Neuronal stem cell (in vitro differentiated cells): ENCODE data around the gene PLCD4.
A peak's percentile ranks its signal among the peaks of the same experiment; 100 is the strongest.

Experiments
- DNase-seq: peaks from one replicate; pipeline ENCODE4 v3.0.0-alpha.2; 2013; ENCODE audit warnings: low spot score
- H2AFZ ChIP-seq: one replicate; pipeline ENCODE4 v1.6.1; 2013; ENCODE audit warnings: mild to moderate bottlenecking, low read length, inconsistent platforms
- H2AK5ac ChIP-seq: 2 replicates; pipeline ENCODE4 v1.6.1; 2013; ENCODE audit warnings: low read depth, mild to moderate bottlenecking, inconsistent platforms, low read length, moderate library complexity, mixed read lengths
- H2BK120ac ChIP-seq: 2 replicates; pipeline ENCODE4 v1.6.1; 2013; ENCODE audit warnings: low read depth, mild to moderate bottlenecking, inconsistent platforms, low read length, moderate library complexity, mixed read lengths
- H2BK12ac ChIP-seq: one replicate; pipeline ENCODE4 v1.6.1; 2013; ENCODE audit warnings: low read length, inconsistent platforms
- H2BK15ac ChIP-seq: 2 replicates; pipeline ENCODE4 v1.6.1; 2013; ENCODE audit warnings: mild to moderate bottlenecking, low read length, inconsistent platforms, mixed read lengths
- H2BK5ac ChIP-seq: one replicate; pipeline ENCODE4 v1.6.1; 2013; ENCODE audit warnings: inconsistent platforms, mild to moderate bottlenecking, low read length, moderate library complexity
- H3K14ac ChIP-seq: one replicate; pipeline ENCODE4 v1.6.1; 2013; ENCODE audit warnings: low read length, inconsistent platforms
- H3K18ac ChIP-seq: 2 replicates; pipeline ENCODE4 v1.6.1; 2013; ENCODE audit warnings: low read length, inconsistent platforms
- H3K23ac ChIP-seq: 2 replicates; pipeline ENCODE4 v1.6.1; 2013; ENCODE audit warnings: low read depth, mild to moderate bottlenecking, mixed read lengths, low read length, inconsistent platforms; ENCODE audit not compliant: poor library complexity
- H3K27ac ChIP-seq: replicated peaks from 3 replicates; pipeline ENCODE4 v1.5.1; 2013; ENCODE audit warnings: low read length, inconsistent platforms
- H3K27me3 ChIP-seq, 3 experiments: 2 replicates each; pipeline ENCODE4 v1.6.1; 2013; ENCODE audit warnings: low read length in 3 of 3, mild to moderate bottlenecking in 2 of 3, inconsistent platforms in 1 of 3, low read depth in 1 of 3, mixed read lengths in 1 of 3, moderate library complexity in 1 of 3; ENCODE audit not compliant: control insufficient read depth in 3 of 3, insufficient read depth in 3 of 3
- H3K36me3 ChIP-seq, 2 donors: replicated peaks in 1 of 2; 2 replicates each; pipeline ENCODE4 v1.6.1; 2013; ENCODE audit warnings: low read length in 2 of 2; ENCODE audit not compliant: control insufficient read depth in 2 of 2, insufficient read depth in 2 of 2
- H3K4ac ChIP-seq: 2 replicates; pipeline ENCODE4 v1.6.1; 2013; ENCODE audit warnings: inconsistent platforms, mild to moderate bottlenecking, low read length, moderate library complexity
- H3K4me1 ChIP-seq, 2 donors: 1 replicate in 1 of 2; 2 replicates in 1 of 2; pipeline ENCODE4 v1.6.1; 2013; ENCODE audit warnings: low read length in 2 of 2, low read depth in 1 of 2; ENCODE audit not compliant: control insufficient read depth in 2 of 2, insufficient read depth in 1 of 2
- H3K4me2 ChIP-seq: one replicate; pipeline ENCODE4 v1.6.1; 2013; ENCODE audit warnings: mild to moderate bottlenecking, low read length, inconsistent platforms; ENCODE audit not compliant: insufficient read depth, poor library complexity, severe bottlenecking
- H3K4me3 ChIP-seq, 2 donors: 2 replicates each; pipeline ENCODE4 v1.5.1; 2013; ENCODE audit warnings: low read length in 2 of 2, mild to moderate bottlenecking in 2 of 2, inconsistent platforms in 1 of 2, moderate library complexity in 1 of 2
- H3K79me1 ChIP-seq: one replicate; pipeline ENCODE4 v1.6.1; 2013; ENCODE audit warnings: low read depth, mild to moderate bottlenecking, inconsistent platforms, low read length, moderate library complexity
- H3K9ac ChIP-seq: one replicate; pipeline ENCODE4 v1.6.1; 2013; ENCODE audit warnings: mild to moderate bottlenecking, low read depth, low read length, inconsistent platforms; ENCODE audit not compliant: poor library complexity
- H3K9me3 ChIP-seq, 2 donors: replicated peaks in 1 of 2; 2 replicates each; pipeline versions ENCODE3 to v1.6.1; 2013; ENCODE audit warnings: low read length in 2 of 2, mild to moderate bottlenecking in 2 of 2, inconsistent platforms in 1 of 2, low read depth in 1 of 2, mixed read lengths in 1 of 2, moderate library complexity in 1 of 2; ENCODE audit not compliant: control insufficient read depth in 2 of 2, insufficient read depth in 1 of 2
- H4K8ac ChIP-seq: one replicate; pipeline ENCODE4 v1.6.1; 2013; ENCODE audit warnings: low read depth, mild to moderate bottlenecking, inconsistent platforms, low read length, moderate library complexity
- H4K91ac ChIP-seq: one replicate; pipeline ENCODE4 v1.6.1; 2013; ENCODE audit warnings: low read length, low read depth, mild to moderate bottlenecking, inconsistent platforms; ENCODE audit not compliant: poor library complexity
- WGBS, 2 donors: extraction: QIAGEN DNeasy Blood & Tissue Kit; methylation state at CpG; one replicate each; pipeline ENCODE4 v1.1.7; 2013; ENCODE audit warnings: missing lambda C conversion rate in 2 of 2, mixed read lengths in 1 of 2; ENCODE audit not compliant: insufficient read length in 2 of 2, insufficient replicate concordance in 1 of 2; ENCODE audit errors: extremely low coverage in 2 of 2; 5-methylcytosine and 5-hydroxymethylcytosine counted together

Gene PLCD4

GRCh38 chr2:218605432-218605831 is 2.3 kb upstream of the PLCD4 start:
- no peak overlapping the region for H2AK5ac ChIP-seq
- no peak overlapping the region for H3K4ac ChIP-seq
- no peaks in the 10 kb centered on the region for H3K9me3 ChIP-seq
- H3K23ac ChIP-seq: no peak overlapping the region
- WGBS, 2 donors: no CpG with 5 or more reads among the region's 2 CpGs
- H3K4me3 ChIP-seq: no peak overlapping the region
- H4K8ac ChIP-seq: no peak overlapping the region
- no peaks in the 10 kb centered on the region for H3K27me3 ChIP-seq
- no peak overlapping the region for H2BK12ac ChIP-seq
- no peaks in the 10 kb centered on the region for H3K36me3 ChIP-seq
- peak overlapping the region; percentile 33 for H2AFZ ChIP-seq
- H2BK5ac ChIP-seq: no peak overlapping the region
- H3K9ac ChIP-seq: no peak overlapping the region
- H3K27ac ChIP-seq: no peak overlapping the region
- no peak overlapping the region for H4K91ac ChIP-seq
- no peak overlapping the region for H2BK15ac ChIP-seq
- no peak for DNase-seq
- H2BK120ac ChIP-seq: no peak overlapping the region
- H3K79me1 ChIP-seq: no peaks in the 10 kb centered on the region
- no peak overlapping the region for H3K14ac ChIP-seq
- H3K4me1 ChIP-seq: peaks cover 0 to 4% of the 10 kb centered on the region in 2 donors
- H3K4me2 ChIP-seq: no peak overlapping the region
- no peak overlapping the region for H3K18ac ChIP-seq

DNA sequence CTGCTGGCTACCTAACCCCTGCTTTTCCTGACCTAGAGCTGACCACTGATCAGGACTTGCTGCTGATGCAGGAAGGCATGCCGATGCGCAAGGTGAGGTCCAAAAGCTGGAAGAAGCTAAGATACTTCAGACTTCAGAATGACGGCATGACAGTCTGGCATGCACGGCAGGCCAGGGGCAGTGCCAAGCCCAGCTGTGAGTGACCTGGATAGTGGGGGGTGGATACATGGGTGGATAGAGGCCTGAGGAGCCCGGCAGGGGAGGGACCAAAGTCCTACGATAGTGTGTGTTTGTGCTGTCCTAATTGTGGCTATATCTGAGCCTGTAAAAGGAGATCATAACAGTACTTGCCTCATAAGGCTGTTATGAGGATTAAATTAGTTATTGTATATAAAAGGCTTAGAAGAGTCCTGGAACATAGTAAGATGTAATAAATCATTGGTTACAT is 8.2 kb downstream of the PLCD4 start:
- H3K27me3 ChIP-seq: no peaks in the 10 kb centered on the region
- peak overlapping the region; percentile 70 for H3K18ac ChIP-seq
- no peak for DNase-seq
- H3K4ac ChIP-seq: no peak overlapping the region
- WGBS, 2 donors: no CpG with 5 or more reads among the region's 6 CpGs
- H3K79me1 ChIP-seq: no peaks in the 10 kb centered on the region
- no peak overlapping the region for H4K8ac ChIP-seq
- no peak overlapping the region for H4K91ac ChIP-seq
- no peak overlapping the region for H2BK120ac ChIP-seq
- no peaks in the 10 kb centered on the region for H3K4me1 ChIP-seq
- H2BK12ac ChIP-seq: no peak overlapping the region
- H3K4me2 ChIP-seq: no peak overlapping the region
- no peak overlapping the region for H3K27ac ChIP-seq
- H2AFZ ChIP-seq: no peak overlapping the region
- H2BK5ac ChIP-seq: no peak overlapping the region
- no peak overlapping the region for H3K23ac ChIP-seq
- no peak overlapping the region for H3K14ac ChIP-seq
- H3K9me3 ChIP-seq: no peaks in the 10 kb centered on the region
- H3K4me3 ChIP-seq: no peak overlapping the region
- H3K36me3 ChIP-seq: no peaks in the 10 kb centered on the region
- no peak overlapping the region for H2BK15ac ChIP-seq
- no peak overlapping the region for H3K9ac ChIP-seq
- H2AK5ac ChIP-seq: no peak overlapping the region

- Histone ChIP-seq H3K36me3 (no peaks in the 10 kb centered on the region), H3K9ac (no peak overlapping the region), H2BK12ac (no peak overlapping the region), H2BK5ac (no peak overlapping the region), H2BK15ac (no peak overlapping the region), H3K27me3 (no peaks in the 10 kb centered on the region), H3K4me2 (no peak overlapping the region), H3K9me3 (no peaks in the 10 kb centered on the region), H3K4me3 (no peak overlapping the region), H3K79me1 (no peaks in the 10 kb centered on the region), H3K14ac (no peak overlapping the region), H3K23ac (no peak overlapping the region), H4K91ac (no peak overlapping the region), H3K4ac (no peak overlapping the region), H3K27ac (no peak overlapping the region), H2BK120ac (no peak overlapping the region), H4K8ac (no peak overlapping the region), H3K4me1 (no peaks in the 10 kb centered on the region), H2AK5ac (no peak overlapping the region), H2AFZ (no peak overlapping the region), H3K18ac (peak overlapping the region; percentile 11)
- no peak for DNase-seq
- no CpG with 5 or more reads among the region's 9 CpGs for WGBS, 2 donors
These were observed 10.6 kb downstream of the PLCD4 start for GRCh38 chr2:218618102-218618860.

DNA sequence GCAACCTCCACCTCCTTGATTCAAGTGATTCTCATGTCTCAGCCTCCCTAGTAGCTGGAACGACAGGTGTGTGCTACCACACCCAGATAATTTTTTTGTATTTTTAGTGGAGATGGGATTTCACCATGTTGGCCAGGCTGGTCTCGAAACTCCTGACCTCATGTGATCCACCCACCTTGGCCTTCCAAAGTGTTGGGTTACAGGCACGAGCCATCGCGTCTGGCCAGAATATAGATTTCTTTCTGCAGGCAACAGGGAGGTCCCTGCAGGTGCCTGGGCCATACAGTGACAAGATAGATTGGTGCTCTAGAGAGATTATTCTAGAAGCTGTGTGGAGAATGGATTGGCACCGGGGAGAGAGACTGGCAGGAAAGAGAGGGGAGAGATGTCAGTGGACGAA is 13.3 kb downstream of the PLCD4 start:
- Histone ChIP-seq H4K8ac (no peak overlapping the region), H3K18ac (no peak overlapping the region), H3K4me3 (no peak overlapping the region), H3K14ac (no peak overlapping the region), H3K4me2 (no peak overlapping the region), H3K36me3 (no peaks in the 10 kb centered on the region), H3K27ac (no peak overlapping the region), H2BK120ac (no peak overlapping the region), H2BK5ac (no peak overlapping the region), H2BK15ac (no peak overlapping the region), H2BK12ac (no peak overlapping the region), H4K91ac (no peak overlapping the region), H3K4ac (no peak overlapping the region), H3K79me1 (no peaks in the 10 kb centered on the region), H3K9ac (no peak overlapping the region), H3K9me3 (no peaks in the 10 kb centered on the region), H3K23ac (no peak overlapping the region), H2AFZ (no peak overlapping the region), H3K4me1 (no peaks in the 10 kb centered on the region), H3K27me3 (no peaks in the 10 kb centered on the region), H2AK5ac (no peak overlapping the region)
- WGBS, 2 donors: no CpG with 5 or more reads among the region's 7 CpGs
- no peak for DNase-seq
